WTC11 (cell line): ENCODE results near the gene TRIM50. TPM values are rescaled to one million over a fixed set of nuclear protein-coding genes. Genes with fewer than 3 reads are reported as not detected.
"Not testable (repeated sequence)": the region's sequence is repeated elsewhere in the genome, so short reads cannot be mapped to it uniquely, and the experiment has no call there.

Source experiments
- ATAC-seq: fragments of 200-7000 bp; cut with Tn5 transposase; 2 replicates; pipeline ENCODE4 v1.10.0; 2021; ENCODE audit warnings: mild to moderate bottlenecking, moderate library complexity
- CTCF ChIA-PET: fragments of 300-600 bp; sonication (Branson Sonifier 250); formaldehyde crosslinking; loops from one replicate; lab custom pipeline; 2021; ENCODE audit warnings: antibody characterized with exemption; lab: Charles Lee
- POLR2A ChIA-PET: fragments of 350-600 bp; sonication (Branson Sonifier 250); formaldehyde crosslinking; loops from one replicate; lab custom pipeline; 2021; ENCODE audit warnings: antibody characterized with exemption; lab: Charles Lee
- DNase-seq: peaks from one replicate; pipeline ENCODE4 v3.0.0; 2021; ENCODE audit warnings: low spot score
- H3K27ac Mint-ChIP-seq: 2 replicates; pipeline ENCODE4 v1.8.0; 2021; ENCODE audit warnings: mixed read lengths
- H3K27me3 Mint-ChIP-seq: 2 replicates; pipeline ENCODE4 v1.8.0; 2021; ENCODE audit warnings: low read depth, mild to moderate bottlenecking, moderate library complexity, mixed read lengths
- H3K36me3 Mint-ChIP-seq: 2 replicates; pipeline ENCODE4 v1.8.0; 2021; ENCODE audit warnings: mixed read lengths
- H3K4me1 Mint-ChIP-seq: 2 replicates; pipeline ENCODE4 v1.8.0; 2022; ENCODE audit warnings: mixed read lengths
- H3K4me3 Mint-ChIP-seq: 2 replicates; pipeline ENCODE4 v1.8.0; 2021; ENCODE audit warnings: mild to moderate bottlenecking, moderate library complexity, mixed read lengths
- H3K9me3 Mint-ChIP-seq: 2 replicates; pipeline ENCODE4 v1.8.0; 2021; ENCODE audit warnings: mixed read lengths
- FOXP1 ChIP-seq: sonication (generic); formaldehyde crosslinking; IDR thresholded peaks from 2 replicates; pipeline ENCODE4 v1.8.0; 2022; ENCODE audit warnings: missing genetic modification reagents, mild to moderate bottlenecking, moderate library complexity, borderline replicate concordance
- GABPB1 ChIP-seq: sonication (generic); formaldehyde crosslinking; IDR thresholded peaks from 2 replicates; pipeline ENCODE4 v1.8.1; 2023; ENCODE audit warnings: mild to moderate bottlenecking, missing genetic modification reagents
- MAX ChIP-seq: sonication (generic); formaldehyde crosslinking; IDR thresholded peaks from 2 replicates; pipeline ENCODE4 v1.8.0; 2022; ENCODE audit warnings: mild to moderate bottlenecking, missing genetic modification reagents
- SP1 ChIP-seq: sonication (generic); formaldehyde crosslinking; conservative IDR thresholded peaks from 2 replicates; pipeline ENCODE4 v1.8.1; 2022; ENCODE audit warnings: missing genetic modification reagents
- TP53 ChIP-seq: sonication (generic); formaldehyde crosslinking; IDR thresholded peaks from 2 replicates; pipeline ENCODE4 v1.8.1; 2023; ENCODE audit warnings: mild to moderate bottlenecking, missing genetic modification reagents
- USF1 ChIP-seq: sonication (generic); formaldehyde crosslinking; IDR thresholded peaks from 2 replicates; pipeline ENCODE4 v1.8.0; 2022; ENCODE audit warnings: mild to moderate bottlenecking, missing genetic modification reagents
- USF2 ChIP-seq: sonication (generic); formaldehyde crosslinking; IDR thresholded peaks from 2 replicates; pipeline ENCODE4 v1.8.1; 2023; ENCODE audit warnings: mild to moderate bottlenecking, missing genetic modification reagents, moderate library complexity
- ZNF121 ChIP-seq: sonication (generic); formaldehyde crosslinking; IDR thresholded peaks from 2 replicates; pipeline ENCODE4 v1.8.0; 2023; ENCODE audit warnings: missing genetic modification reagents
- ZNF512 ChIP-seq: sonication (generic); formaldehyde crosslinking; IDR thresholded peaks from 2 replicates; pipeline ENCODE4 v1.8.1; 2022; ENCODE audit warnings: missing genetic modification reagents, borderline replicate concordance
- total RNA-seq: library from RNA; stranded (reverse); gene quantifications from 3 replicates; pipeline ENCODE4 v1.2.3, GENCODE V29; 2021

The TRIM50 gene
- total RNA-seq, 1 experiment from 2014 or later, result 0.15 TPM

- not testable (repeated sequence) for H3K27ac Mint-ChIP-seq, H3K4me1 Mint-ChIP-seq, ATAC-seq, H3K4me3 Mint-ChIP-seq, DNase-seq, H3K9me3 Mint-ChIP-seq, H3K27me3 Mint-ChIP-seq, H3K36me3 Mint-ChIP-seq
- TF ChIP-seq GABPB1 (CRISPR knock-in tag), result peak; percentile 79
- CTCF ChIA-PET, result interaction anchor here (0.8 to 1.8 kb wide), 3 partner anchors 17 to 111 kb away, joined by 4 to 26 read pairs (median 13); no protein-coding TSS in a partner anchor
- POLR2A ChIA-PET, result interaction anchor here (1.3 kb wide), 1 partner anchor 17 kb away, joined by 3 read pairs; no protein-coding TSS in a partner anchor
These were observed 2.5 kb downstream of the TRIM50 start for GRCh38 chr7:73325424-73325823.

- ATAC-seq (peak; percentile 90), DNase-seq (peak; percentile 75)
- H3K27ac Mint-ChIP-seq, H3K27me3 Mint-ChIP-seq, H3K36me3 Mint-ChIP-seq, H3K4me1 Mint-ChIP-seq, H3K9me3 Mint-ChIP-seq: not testable (repeated sequence)
- peak; percentile 89 for TF ChIP-seq USF2 (CRISPR knock-in tag)
- TF ChIP-seq TP53 (CRISPR knock-in tag), result 0 out of 2 replicates have a peak, but pooled peaks have one; percentile 38
- peak; percentile 86 for TF ChIP-seq USF1 (CRISPR knock-in tag)
- peak; percentile 54; the same call in 1 of the 2 replicates for TF ChIP-seq FOXP1 (CRISPR knock-in tag)
- TF ChIP-seq SP1 (CRISPR knock-in tag), result 0 out of 2 replicates have a peak, but pooled peaks have one; percentile 26
- peak; percentile 97 for TF ChIP-seq ZNF121 (CRISPR knock-in tag)
- peak; percentile 66 for TF ChIP-seq MAX (CRISPR knock-in tag)
- ChIA-PET CTCF (interaction anchor here (0.6 to 1.8 kb wide), 28 partner anchors 9 to 305 kb away, joined by 3 to 26 read pairs (median 6); partner anchors contain the start of gene NSUN5), POLR2A (interaction anchor here (0.5 to 1.3 kb wide), 4 partner anchors 18 to 969 kb away, joined by 3 read pairs; partner anchors contain the start of gene BAZ1B)
- H3K4me3 Mint-ChIP-seq, result peak overlapping the region; percentile 38; the same call in 1 of the 2 replicates
These were observed 3.6 kb downstream of the TRIM50 start for GRCh38 chr7:73324081-73324845.

- H3K36me3 Mint-ChIP-seq, H3K27me3 Mint-ChIP-seq: not testable (repeated sequence)
- POLR2A ChIA-PET, result interaction anchor here (0.9 to 1.0 kb wide), 2 partner anchors 27 to 199 kb away, joined by 3 read pairs; partner anchors contain the start of gene BAZ1B
- TF ChIP-seq ZNF121 (CRISPR knock-in tag), result peak; percentile 90
- 0 out of 2 replicates have a peak, but pooled peaks have one; percentile 85 for TF ChIP-seq ZNF512 (CRISPR knock-in tag)
- TF ChIP-seq, all 79 proteins: peak for 2; not testable (repeated sequence) for 77
- CTCF ChIA-PET, result interaction anchor here (0.6 to 1.8 kb wide), 28 partner anchors 10 to 306 kb away, joined by 3 to 26 read pairs (median 6); partner anchors contain the start of gene NSUN5
- not testable (repeated sequence) for H3K27ac Mint-ChIP-seq, DNase-seq, H3K9me3 Mint-ChIP-seq, H3K4me3 Mint-ChIP-seq, H3K4me1 Mint-ChIP-seq, ATAC-seq
These were observed 4.3 kb downstream of the TRIM50 start for GRCh38 chr7:73323434-73324080.

GRCh38 chr7:73320009-73320408 lies 7.9 kb downstream of the TRIM50 start:
- POLR2A ChIA-PET, H3K4me3 Mint-ChIP-seq, H3K27me3 Mint-ChIP-seq, H3K9me3 Mint-ChIP-seq, DNase-seq, H3K27ac Mint-ChIP-seq, H3K36me3 Mint-ChIP-seq, H3K4me1 Mint-ChIP-seq: not testable (repeated sequence)
- CTCF ChIA-PET, result interaction anchor here (0.6 to 0.7 kb wide), 2 partner anchors 78 to 131 kb away, joined by 3 read pairs; no protein-coding TSS in a partner anchor
- peak; percentile 4; the same call in 1 of the 2 replicates for ATAC-seq

GRCh38 chr7:73319541-73319940 lies 8.3 kb downstream of the TRIM50 start:
- H3K36me3 Mint-ChIP-seq, H3K27me3 Mint-ChIP-seq, DNase-seq, H3K27ac Mint-ChIP-seq, ATAC-seq, H3K9me3 Mint-ChIP-seq, H3K4me1 Mint-ChIP-seq, H3K4me3 Mint-ChIP-seq, POLR2A ChIA-PET: not testable (repeated sequence)
- CTCF ChIA-PET, result interaction anchor here (0.7 to 1.6 kb wide), 4 partner anchors 78 to 132 kb away, joined by 3 to 4 read pairs (median 4); no protein-coding TSS in a partner anchor

GRCh38 chr7:73318656-73319204 lies 9.2 kb downstream of the TRIM50 start:
- H3K36me3 Mint-ChIP-seq, POLR2A ChIA-PET, H3K27ac Mint-ChIP-seq, H3K4me1 Mint-ChIP-seq, H3K9me3 Mint-ChIP-seq, H3K4me3 Mint-ChIP-seq, H3K27me3 Mint-ChIP-seq, DNase-seq: not testable (repeated sequence)
- CTCF ChIA-PET, result interaction anchor here (0.7 to 1.6 kb wide), 5 partner anchors 105 to 154 kb away, joined by 3 to 4 read pairs (median 3); no protein-coding TSS in a partner anchor
- ATAC-seq, result peak; percentile 78
